H1 (cell line): ENCODE results near the gene KRT32. TPM values are rescaled to one million over a fixed set of nuclear protein-coding genes. Genes with fewer than 3 reads are reported as not detected.

Source experiments
- CTCF ChIA-PET: fragments of 300-600 bp; sonication (Branson Sonifier 250); formaldehyde crosslinking; loops from one replicate; lab custom pipeline; 2021; ENCODE audit not compliant: partially characterized antibody; lab: Charles Lee
- POLR2A ChIA-PET: fragments of 300-600 bp; sonication (Branson Sonifier 250); formaldehyde crosslinking; loops from one replicate; lab custom pipeline; 2021; ENCODE audit warnings: inconsistent platforms; ENCODE audit not compliant: partially characterized antibody; lab: Charles Lee
- DNase-seq, 2 experiments: peaks; one replicate each; pipeline versions ENCODE4 v3.0.0 to v3.0.0-alpha.2; 2010 to 2022; ENCODE audit warnings: low spot score in 2 of 2, low read depth in 1 of 2, mixed read lengths in 1 of 2
- FAIRE-seq: peaks from 2 replicates; lab custom pipeline; 2011; peaks lifted over from hg19 to GRCh38; lab: Jason Lieb, UNC
- H2AFZ ChIP-seq: 2 replicates; pipeline ENCODE4 v1.8.1; 2012; ENCODE audit warnings: low read length, inconsistent platforms
- H2AK5ac ChIP-seq: 2 replicates; pipeline ENCODE4 v1.6.1; 2013; ENCODE audit warnings: low read depth, low read length
- H2BK120ac ChIP-seq: replicated peaks from 2 replicates; pipeline ENCODE3; 2013; ENCODE audit warnings: low read depth, low read length, inconsistent platforms
- H2BK12ac ChIP-seq: 2 replicates; pipeline ENCODE4 v1.6.1; 2013; ENCODE audit warnings: low read depth, low read length
- H2BK15ac ChIP-seq: 2 replicates; pipeline ENCODE4 v1.6.1; 2013; ENCODE audit warnings: low read length
- H2BK20ac ChIP-seq: 2 replicates; pipeline ENCODE4 v1.6.1; 2013; ENCODE audit warnings: low read length
- H2BK5ac ChIP-seq: 2 replicates; pipeline ENCODE4 v1.6.1; 2013; ENCODE audit warnings: low read depth, low read length
- H3K14ac ChIP-seq: 2 replicates; pipeline ENCODE4 v1.6.1; 2013; ENCODE audit warnings: inconsistent platforms; ENCODE audit not compliant: insufficient read length
- H3K18ac ChIP-seq: 2 replicates; pipeline ENCODE4 v1.6.1; 2013; ENCODE audit warnings: low read length; ENCODE audit errors: extremely low read depth
- H3K23ac ChIP-seq: 2 replicates; pipeline ENCODE4 v1.6.1; 2013; ENCODE audit warnings: inconsistent platforms; ENCODE audit not compliant: insufficient read length
- H3K23me2 ChIP-seq: 2 replicates; pipeline ENCODE4 v1.6.1; 2013; ENCODE audit warnings: low read depth, low read length
- H3K27ac ChIP-seq: 2 replicates; pipeline ENCODE4 v1.6.1; 2011; ENCODE audit warnings: low read depth, low read length, inconsistent platforms
- H3K27me3 ChIP-seq, 4 experiments: replicated peaks in 1 of 4; 1 replicate in 1 of 4; 2 replicates in 3 of 4; pipeline versions ENCODE4 v1.6.1 to v1.8.1; 2011 to 2013; ENCODE audit warnings: low read length in 3 of 4, mild to moderate bottlenecking in 3 of 4, inconsistent platforms in 2 of 4, mixed read lengths in 2 of 4, moderate library complexity in 1 of 4; ENCODE audit not compliant: control insufficient read depth in 3 of 4, insufficient read depth in 3 of 4; ENCODE audit errors: extremely low read depth in 1 of 4
- H3K36me3 ChIP-seq, 4 experiments: 2 replicates each; pipeline versions ENCODE4 v1.6.1 to v1.8.1; 2011 to 2013; ENCODE audit warnings: mild to moderate bottlenecking in 4 of 4, low read length in 3 of 4, moderate library complexity in 2 of 4, control low read depth in 1 of 4, inconsistent platforms in 1 of 4; ENCODE audit not compliant: insufficient read depth in 4 of 4, control insufficient read depth in 2 of 4
- H3K4ac ChIP-seq: replicated peaks from 2 replicates; pipeline ENCODE3; 2013; ENCODE audit warnings: low read length, low read depth, mixed read lengths, inconsistent platforms; ENCODE audit not compliant: insufficient read length
- H3K4me1 ChIP-seq, 4 experiments: replicated peaks in 1 of 4; 1 replicate in 1 of 4; 2 replicates in 3 of 4; pipeline versions ENCODE4 v1.6.1 to v1.8.1; 2011 to 2013; ENCODE audit warnings: low read length in 3 of 4, inconsistent platforms in 2 of 4, mixed read lengths in 1 of 4; ENCODE audit not compliant: insufficient read depth in 4 of 4, control insufficient read depth in 3 of 4
- H3K4me2 ChIP-seq, 2 experiments: 2 replicates each; pipeline versions ENCODE4 v1.6.1 to v1.8.1; 2011 to 2013; ENCODE audit warnings: low read depth in 2 of 2, low read length in 2 of 2, control low read depth in 1 of 2, inconsistent platforms in 1 of 2, mild to moderate bottlenecking in 1 of 2; ENCODE audit not compliant: insufficient read depth in 1 of 2
- H3K4me3 ChIP-seq, 4 experiments: fragments of 200-600, 300-600 bp in 1 of 4; sonication (generic), shearing (Covaris generic), sonication (Bioruptor Twin) in 1 of 4; 2 replicates each; pipeline versions ENCODE4 v1.5.1 to v1.8.1; 2011 to 2016; ENCODE audit warnings: low read length in 4 of 4, low read depth in 3 of 4, control low read depth in 2 of 4, inconsistent platforms in 2 of 4, mild to moderate bottlenecking in 2 of 4, mixed read lengths in 1 of 4, moderate library complexity in 1 of 4; ENCODE audit not compliant: insufficient read depth in 2 of 4; ENCODE audit errors: extremely low read depth in 1 of 4
- H3K56ac ChIP-seq: replicated peaks from 2 replicates; pipeline ENCODE3; 2013; ENCODE audit warnings: low read depth, mild to moderate bottlenecking, mixed read lengths, low read length, inconsistent platforms; ENCODE audit not compliant: insufficient read length
- H3K79me1 ChIP-seq: 2 replicates; pipeline ENCODE4 v1.6.1; 2013; ENCODE audit warnings: low read depth, low read length, control low read depth
- H3K79me2 ChIP-seq, 2 experiments: 2 replicates each; pipeline versions ENCODE4 v1.6.1 to v1.8.1; 2012 to 2013; ENCODE audit warnings: low read length in 2 of 2, mild to moderate bottlenecking in 2 of 2, inconsistent platforms in 1 of 2; ENCODE audit not compliant: insufficient read depth in 2 of 2, control insufficient read depth in 1 of 2
- H3K9ac ChIP-seq, 4 experiments: replicated peaks in 1 of 4; 1 replicate in 1 of 4; 2 replicates in 3 of 4; pipeline versions ENCODE4 v1.6.1 to v1.8.1; 2011 to 2013; ENCODE audit warnings: low read depth in 3 of 4, low read length in 3 of 4, control low read depth in 2 of 4, mild to moderate bottlenecking in 2 of 4, moderate library complexity in 2 of 4, inconsistent platforms in 1 of 4; ENCODE audit errors: extremely low read depth in 1 of 4
- H3K9me3 ChIP-seq, 2 experiments: 2 replicates each; pipeline versions ENCODE4 v1.6.1 to v1.8.1; 2012 to 2013; ENCODE audit warnings: mild to moderate bottlenecking in 2 of 2, moderate library complexity in 2 of 2, control low read depth in 1 of 2, inconsistent platforms in 1 of 2, low read depth in 1 of 2, low read length in 1 of 2, mixed read lengths in 1 of 2; ENCODE audit not compliant: insufficient read depth in 2 of 2
- H4K20me1 ChIP-seq, 2 experiments: replicated peaks in 1 of 2; 2 replicates each; pipeline versions ENCODE3 to v1.8.1; 2011 to 2013; ENCODE audit warnings: inconsistent platforms in 2 of 2, low read length in 2 of 2, mild to moderate bottlenecking in 1 of 2; ENCODE audit not compliant: insufficient read depth in 2 of 2, control insufficient read depth in 1 of 2
- H4K5ac ChIP-seq: 2 replicates; pipeline ENCODE4 v1.6.1; 2013; ENCODE audit warnings: low read length, low read depth, mixed read lengths, inconsistent platforms; ENCODE audit not compliant: insufficient read length
- H4K8ac ChIP-seq: 2 replicates; pipeline ENCODE4 v1.8.0; 2013; ENCODE audit warnings: mild to moderate bottlenecking, moderate library complexity, low read length, inconsistent platforms; ENCODE audit not compliant: insufficient read depth; ENCODE audit errors: extremely low read depth
- H4K91ac ChIP-seq: replicated peaks from 2 replicates; pipeline ENCODE3; 2013; ENCODE audit warnings: low read length, mixed read lengths, inconsistent platforms; ENCODE audit not compliant: insufficient read length
- CBX8 ChIP-seq: fragments of 300-800, 300-1000 bp; sonication (generic); IDR thresholded peaks from 2 replicates; pipeline ENCODE4 v1.7.1; 2016; ENCODE audit warnings: low read depth, low read length, borderline replicate concordance
- EZH2 ChIP-seq: fragments of 200-600 bp; sonication (generic); IDR thresholded peaks from 2 replicates; pipeline ENCODE4 v1.7.1; 2012; ENCODE audit warnings: low read depth, mild to moderate bottlenecking, moderate library complexity, low read length, inconsistent platforms; ENCODE audit not compliant: severe bottlenecking
- HDAC2 ChIP-seq, 2 experiments: fragments of 300-600 bp in 1 of 2; sonication (generic) in 1 of 2; IDR thresholded peaks; 2 replicates each; pipeline ENCODE4 v1.6.1; 2011 to 2012; ENCODE audit warnings: low read depth in 2 of 2, low read length in 2 of 2, mild to moderate bottlenecking in 2 of 2, moderate library complexity in 2 of 2, borderline replicate concordance in 1 of 2, inconsistent platforms in 1 of 2
- NANOG ChIP-seq: IDR thresholded peaks from 2 replicates; pipeline ENCODE4 v1.6.1; 2011; ENCODE audit warnings: low read length, low read depth, mild to moderate bottlenecking, inconsistent platforms; ENCODE audit not compliant: insufficient read depth, poor library complexity, severe bottlenecking
- SP1 ChIP-seq: IDR thresholded peaks from 2 replicates; pipeline ENCODE4 v1.6.1; 2011; ENCODE audit warnings: low read depth, low read length
- TAF7 ChIP-seq: optimal IDR thresholded peaks from 2 replicates; pipeline ENCODE3; 2011; ENCODE audit warnings: low read depth, mild to moderate bottlenecking, inconsistent platforms, low read length, moderate library complexity, borderline replicate concordance
- TCF12 ChIP-seq: IDR thresholded peaks from 2 replicates; pipeline ENCODE4 v1.6.1; 2011; ENCODE audit warnings: low read depth, mild to moderate bottlenecking, low read length
- YY1 ChIP-seq: IDR thresholded peaks from 2 replicates; pipeline ENCODE4 v1.6.1; 2011; ENCODE audit warnings: low read depth, mild to moderate bottlenecking, low read length
- ZNF274 ChIP-seq: IDR thresholded peaks from 2 replicates; pipeline ENCODE4 v1.7.0; 2012; ENCODE audit warnings: low read length, borderline replicate concordance; ENCODE audit errors: extremely low read depth
- WGBS, 2 experiments: shearing (Covaris generic) in 1 of 2; methylation state at CpG; one replicate each; pipeline versions ENCODE4 v1.1.6 to v1.1.7; 2013 to 2015; ENCODE audit warnings: low lambda C conversion rate in 2 of 2, mixed read lengths in 2 of 2, inconsistent platforms in 1 of 2, low coverage in 1 of 2, missing lambda C conversion rate in 1 of 2; ENCODE audit not compliant: insufficient replicate concordance in 2 of 2, insufficient coverage in 1 of 2, insufficient read length in 1 of 2; ENCODE audit errors: extremely low coverage in 1 of 2, missing lambda C conversion rate in 1 of 2; 5-methylcytosine and 5-hydroxymethylcytosine counted together
- polyA plus RNA-seq, 7 experiments: library from polyadenylated mRNA; depleted of rRNA in 3 of 7; stranded (reverse) in 5 of 7; unstranded in 2 of 7; fragments of >200 nt in 5 of 7; fragments of 200-250 nt in 2 of 7; gene quantifications; 1 replicate in 5 of 7; 2 replicates in 1 of 7; 4 replicates in 1 of 7; pipeline versions ENCODE4 v1.2.1 to v1.2.3, GENCODE V29; 2011 to 2013; ENCODE audit warnings: missing spikeins in 2 of 7, mixed read lengths in 2 of 7
- total RNA-seq: library from RNA; stranded (reverse); fragmentation: NEBNext Ultra II Directional; extraction: Animal tissue kit (Norgen Biotek cat#: 25700); gene quantifications from 2 replicates; pipeline ENCODE4 v1.2.1, GENCODE V29; 2021

Gene KRT32
- total and polyA plus RNA-seq, 2 of the 8 experiments (the other 6 are each of a cell fraction or from before 2014, with no cell fraction given) = not detected

GRCh38 chr17:41489531-41489930 is 22.3 kb upstream of the KRT32 start, which contains the start of gene KRT36:
Gene KRT36 (minus strand): TSS chr17:41489910. CDS start chr17:41489864, 46 bp downstream.
- no peak for DNase-seq
- Histone ChIP-seq H3K4me1 (no peaks in the 10 kb centered on the region; a peak in 2 of 7 replicates), H3K4me2 (no peak within 1 kb of the TSS), H3K79me1 (no peaks in the 10 kb centered on the region), H2AK5ac (no peak within 1 kb of the TSS), H3K14ac (no peak within 1 kb of the TSS), H3K4me3 (no peak within 1 kb of the TSS), H3K56ac (no peak within 1 kb of the TSS), H2BK5ac (no peak within 1 kb of the TSS), H4K20me1 (no peaks in the 10 kb centered on the region), H2BK20ac (no peak within 1 kb of the TSS), H3K23me2 (no peaks in the 10 kb centered on the region), H3K4ac (no peak within 1 kb of the TSS), H3K9ac (no peak within 1 kb of the TSS), H2BK15ac (no peak within 1 kb of the TSS), H2AFZ (no peak within 1 kb of the TSS), H4K5ac (no peak within 1 kb of the TSS), H2BK12ac (no peak within 1 kb of the TSS), H2BK120ac (no peak within 1 kb of the TSS), H4K8ac (no peak within 1 kb of the TSS), H4K91ac (no peak within 1 kb of the TSS), H3K27ac (no peak within 1 kb of the TSS), H3K9me3 (no peaks in the 10 kb centered on the region), H3K18ac (no peak within 1 kb of the TSS), H3K23ac (no peak within 1 kb of the TSS), H3K36me3 (no peaks in the 10 kb centered on the region), H3K79me2 (no peaks in the 10 kb centered on the region), H3K27me3 (peaks cover 0 to 12% (median 6%) of the 10 kb centered on the region in 4 experiments; a peak in 6 of 7 replicates)
- CTCF ChIA-PET = interaction anchor here (0.6 to 33.9 kb wide), 11 partner anchors 7 to 664 kb away, joined by 3 to 427 read pairs (median 5); partner anchors contain the start of gene KRT35
- POLR2A ChIA-PET = interaction anchor here (0.9 kb wide), 1 partner anchor 199 kb away, joined by 3 read pairs; the partner anchor contains the start of gene EIF1
- WGBS, 2 experiments = 88% methylated on average over 9 of the region's 12 CpGs; no CpG with 5 or more reads in 1 of the 2 experiments
- no peak for FAIRE-seq
- TF ChIP-seq SP1 (no peak), TCF12 (no peak), HDAC2 (IDR thresholded peaks at IDR 0.05; ENCODE audit: borderline replicate concordance in 1 of 2, low read depth in 2 of 2, low read length in 2 of 2) (no peak), NANOG (no peak), CBX8 (no peak), ZNF274 (no peak), TAF7 (no peak), YY1 (no peak), EZH2 (no peak)
